ENCODE results near the gene NIFK. TPM values are rescaled to one million over a fixed set of nuclear protein-coding genes. Genes with fewer than 3 reads are reported as not detected.

Gene NIFK
- total and polyA plus RNA-seq, 3 experiments from 2014 or later = 54.4 to 169 (median 167) TPM

Other genes with a start within 250 kb of the NIFK start
- gene RNU4ATAC, start 206.0 kb downstream of the NIFK start, total RNA-seq = not detected
- gene RNU4ATAC, start 206.0 kb downstream of the NIFK start, polyA plus RNA-seq = not detected
- gene CLASP1, start 87.4 kb downstream of the NIFK start, total RNA-seq = 10 to 100 TPM; 62.6 to 66.0 TPM
- gene CLASP1, start 87.4 kb downstream of the NIFK start, polyA plus RNA-seq = 22.2 TPM
- gene TSN, start 18.8 kb upstream of the NIFK start, total RNA-seq = 10 to 100 TPM; 88.0 to 90.4 TPM
- 74.9 TPM for gene TSN, start 18.8 kb upstream of the NIFK start, polyA plus RNA-seq

All from CD8-positive, alpha-beta memory T cell (primary cell).